MM.1S (cell line): ENCODE data around the gene LMCD1.

Experiments
- DNase-seq: peaks from one replicate; pipeline ENCODE4 v3.0.0-alpha.2; 2015
- H2AFZ ChIP-seq: fragments of 300-600 bp; sonication (generic); 2 replicates; pipeline ENCODE4 v1.6.0; 2016; ENCODE audit warnings: antibody characterized with exemption, low read length
- H3F3A ChIP-seq: fragments of 300-600 bp; sonication (generic); 2 replicates; pipeline ENCODE4 v1.6.1; 2016; ENCODE audit warnings: mild to moderate bottlenecking, antibody characterized with exemption, low read length, moderate library complexity, mixed read lengths; ENCODE audit not compliant: insufficient read depth
- H3K27ac ChIP-seq: fragments of 300-600 bp; sonication (generic); 2 replicates; pipeline ENCODE4 v1.5.1; 2016; ENCODE audit warnings: mild to moderate bottlenecking, low read length
- H3K27me3 ChIP-seq: fragments of 300-600 bp; sonication (generic); replicated peaks from 2 replicates; pipeline ENCODE4 v1.6.0; 2016; ENCODE audit warnings: low read length; ENCODE audit not compliant: insufficient read depth
- H3K36me3 ChIP-seq: fragments of 300-600 bp; sonication (generic); replicated peaks from 2 replicates; pipeline ENCODE4 v1.6.1; 2016; ENCODE audit warnings: mild to moderate bottlenecking, low read length, mixed read lengths; ENCODE audit not compliant: insufficient read depth
- H3K4me1 ChIP-seq: fragments of 300-600 bp; sonication (generic); 2 replicates; pipeline ENCODE4 v1.6.1; 2016; ENCODE audit warnings: low read length, mixed read lengths
- H3K4me2 ChIP-seq: fragments of 300-600 bp; sonication (generic); 2 replicates; pipeline ENCODE4 v1.6.0; 2016; ENCODE audit warnings: low read depth, low read length
- H3K4me3 ChIP-seq: fragments of 300-600 bp; sonication (generic); 2 replicates; pipeline ENCODE4 v1.5.1; 2016; ENCODE audit warnings: low read length, mixed read lengths
- H3K79me2 ChIP-seq: fragments of 300-600 bp; sonication (generic); 2 replicates; pipeline ENCODE4 v1.6.1; 2016; ENCODE audit warnings: mixed run types, low read length, mixed read lengths
- H3K9ac ChIP-seq: fragments of 300-600 bp; sonication (generic); 2 replicates; pipeline ENCODE4 v1.6.1; 2016; ENCODE audit warnings: low read length, mixed read lengths
- H3K9me2 ChIP-seq: fragments of 300-600 bp; sonication (generic); replicated peaks from 2 replicates; pipeline ENCODE4 v1.6.1; 2016; ENCODE audit warnings: mild to moderate bottlenecking, low read length, mixed read lengths; ENCODE audit not compliant: insufficient read depth
- H3K9me3 ChIP-seq: fragments of 300-600 bp; sonication (generic); replicated peaks from 2 replicates; pipeline ENCODE4 v1.6.1; 2016; ENCODE audit warnings: mild to moderate bottlenecking, low read length, mixed read lengths; ENCODE audit not compliant: insufficient read depth
- H4K20me1 ChIP-seq: fragments of 300-600 bp; sonication (generic); 2 replicates; pipeline ENCODE4 v1.6.1; 2016; ENCODE audit warnings: mild to moderate bottlenecking, low read length, moderate library complexity, mixed read lengths; ENCODE audit not compliant: insufficient read depth
- EZH2 ChIP-seq: fragments of 300-600 bp; sonication (generic); optimal IDR thresholded peaks from 2 replicates; pipeline ENCODE3; 2017; ENCODE audit warnings: low read depth, mild to moderate bottlenecking, antibody characterized with exemption, low read length, mixed read lengths
- EZH2phosphoT487 ChIP-seq: fragments of 300-600 bp; sonication (generic); IDR thresholded peaks from 2 replicates; pipeline ENCODE4 v1.6.1; 2018; ENCODE audit warnings: antibody characterized with exemption, low read length
- TF ChIP-seq, protein P1 (sequence below): fragments of 300-600 bp; sonication (generic); IDR thresholded peaks from 2 replicates; pipeline ENCODE4 v1.5.1; 2016; ENCODE audit warnings: antibody characterized with exemption, low read length, mixed read lengths

LMCD1 gene

DNA sequence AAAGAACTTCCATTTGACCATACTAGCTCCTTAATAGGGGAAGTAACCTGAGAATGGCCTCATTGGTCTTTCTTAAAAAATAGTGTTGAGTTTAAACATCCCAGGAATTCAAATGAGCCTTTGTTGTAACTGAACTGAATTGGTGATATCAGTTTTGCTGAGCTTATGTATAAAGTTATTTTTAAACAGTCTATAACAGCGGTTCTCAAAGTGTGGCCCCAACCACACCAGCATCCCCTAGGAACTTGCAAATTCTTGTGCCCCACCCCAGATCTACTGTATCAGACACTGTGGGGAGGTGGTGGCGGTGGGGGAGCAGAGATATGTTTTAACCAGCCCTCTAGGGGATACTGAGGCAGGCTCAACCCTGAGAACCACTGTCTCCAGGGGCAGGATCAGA lies 57.0 kb downstream of the LMCD1 start:
- H3K4me2 ChIP-seq, result no peak overlapping the region
- H3K9ac ChIP-seq, result no peak overlapping the region
- no peaks in the 10 kb centered on the region for H3K27me3 ChIP-seq
- no peak overlapping the region for H3K27ac ChIP-seq
- no peaks in the 10 kb centered on the region for H3K36me3 ChIP-seq
- H3K9me3 ChIP-seq, result no peaks in the 10 kb centered on the region
- H3K79me2 ChIP-seq, result no peaks in the 10 kb centered on the region
- H3K4me1 ChIP-seq, result no peaks in the 10 kb centered on the region
- H3K4me3 ChIP-seq, result no peak overlapping the region
- no peaks in the 10 kb centered on the region for H3K9me2 ChIP-seq
- H2AFZ ChIP-seq, result no peak overlapping the region
- no peak for DNase-seq
- TF ChIP-seq, protein P1, sequence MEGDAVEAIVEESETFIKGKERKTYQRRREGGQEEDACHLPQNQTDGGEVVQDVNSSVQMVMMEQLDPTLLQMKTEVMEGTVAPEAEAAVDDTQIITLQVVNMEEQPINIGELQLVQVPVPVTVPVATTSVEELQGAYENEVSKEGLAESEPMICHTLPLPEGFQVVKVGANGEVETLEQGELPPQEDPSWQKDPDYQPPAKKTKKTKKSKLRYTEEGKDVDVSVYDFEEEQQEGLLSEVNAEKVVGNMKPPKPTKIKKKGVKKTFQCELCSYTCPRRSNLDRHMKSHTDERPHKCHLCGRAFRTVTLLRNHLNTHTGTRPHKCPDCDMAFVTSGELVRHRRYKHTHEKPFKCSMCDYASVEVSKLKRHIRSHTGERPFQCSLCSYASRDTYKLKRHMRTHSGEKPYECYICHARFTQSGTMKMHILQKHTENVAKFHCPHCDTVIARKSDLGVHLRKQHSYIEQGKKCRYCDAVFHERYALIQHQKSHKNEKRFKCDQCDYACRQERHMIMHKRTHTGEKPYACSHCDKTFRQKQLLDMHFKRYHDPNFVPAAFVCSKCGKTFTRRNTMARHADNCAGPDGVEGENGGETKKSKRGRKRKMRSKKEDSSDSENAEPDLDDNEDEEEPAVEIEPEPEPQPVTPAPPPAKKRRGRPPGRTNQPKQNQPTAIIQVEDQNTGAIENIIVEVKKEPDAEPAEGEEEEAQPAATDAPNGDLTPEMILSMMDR, result no peak
- TF ChIP-seq EZH2 (no peak), EZH2phosphoT487 (no peak)
- no peaks in the 10 kb centered on the region for H3F3A ChIP-seq
- no peaks in the 10 kb centered on the region for H4K20me1 ChIP-seq

DNA sequence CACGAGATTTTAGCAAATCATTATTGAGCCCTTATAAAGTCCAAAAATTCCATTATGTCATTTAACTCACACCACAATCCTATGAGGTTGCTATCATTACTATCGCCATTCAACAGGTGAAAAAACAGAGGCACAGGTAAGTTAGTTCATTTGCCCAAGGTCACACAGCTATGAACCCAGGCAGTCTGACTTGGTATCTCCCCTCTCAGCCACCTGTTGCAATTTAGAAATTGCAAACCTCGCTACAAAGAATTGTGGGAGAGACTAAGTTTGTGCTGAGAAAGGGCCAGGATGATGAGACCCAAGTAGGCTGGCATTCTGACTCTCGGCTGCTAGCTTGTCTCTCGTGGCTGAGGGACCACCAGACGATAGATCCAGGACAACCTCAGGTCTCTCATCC lies 57.7 kb downstream of the LMCD1 start:
- Histone ChIP-seq H3K9me3 (no peaks in the 10 kb centered on the region), H3K4me2 (no peak overlapping the region), H3K9me2 (no peaks in the 10 kb centered on the region), H3K4me1 (no peaks in the 10 kb centered on the region), H3K9ac (no peak overlapping the region), H3K27ac (no peak overlapping the region), H3K36me3 (no peaks in the 10 kb centered on the region), H2AFZ (no peak overlapping the region), H3F3A (no peaks in the 10 kb centered on the region), H3K27me3 (no peaks in the 10 kb centered on the region), H4K20me1 (no peaks in the 10 kb centered on the region), H3K4me3 (no peak overlapping the region), H3K79me2 (no peaks in the 10 kb centered on the region)
- TF ChIP-seq, protein P1, result no peak
- TF ChIP-seq EZH2 (no peak), EZH2phosphoT487 (no peak)
- no peak for DNase-seq

DNA sequence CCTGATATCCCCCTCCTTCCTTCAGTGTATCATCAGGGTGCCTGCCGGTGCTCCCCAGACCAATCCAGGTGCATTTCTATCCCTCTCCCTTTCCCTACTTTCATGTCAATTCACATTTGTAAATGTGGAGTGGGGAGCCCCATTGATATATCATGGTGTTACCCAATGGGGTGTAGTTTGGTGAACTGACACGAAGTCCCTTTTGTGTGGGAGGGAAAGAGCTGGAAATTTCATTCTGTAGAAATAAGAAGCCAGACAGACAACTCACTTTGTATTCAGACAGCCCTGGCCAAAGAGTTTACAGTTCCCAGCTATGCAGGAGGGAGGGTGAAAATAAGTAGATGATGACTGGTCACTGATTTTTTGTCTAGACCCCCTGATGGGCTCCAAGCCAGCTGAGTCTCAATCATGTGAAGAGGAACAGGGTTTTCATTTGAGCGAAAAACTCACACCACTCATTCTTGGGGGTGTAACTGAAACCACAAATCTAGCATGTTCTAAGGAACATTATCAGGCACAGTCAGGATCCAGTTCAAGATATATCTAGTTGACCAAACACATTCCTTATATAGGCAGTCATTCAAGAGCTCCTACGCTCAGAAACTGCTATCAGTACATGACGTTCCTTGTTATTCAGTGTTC lies 58.9 kb downstream of the LMCD1 start:
- no peak for DNase-seq
- no peak overlapping the region for H3K9ac ChIP-seq
- no peak overlapping the region for H3K27ac ChIP-seq

More for the DNA sequence above, 58.9 kb downstream of the LMCD1 start:
- Histone ChIP-seq H3K4me2 (no peak overlapping the region), H3K27me3 (no peaks in the 10 kb centered on the region), H3K9me3 (no peaks in the 10 kb centered on the region), H2AFZ (no peak overlapping the region), H3K79me2 (no peaks in the 10 kb centered on the region), H3K4me1 (no peaks in the 10 kb centered on the region), H4K20me1 (no peaks in the 10 kb centered on the region), H3K36me3 (no peaks in the 10 kb centered on the region), H3F3A (no peaks in the 10 kb centered on the region), H3K9me2 (no peaks in the 10 kb centered on the region), H3K4me3 (no peak overlapping the region)
- TF ChIP-seq, protein P1, result no peak
- no peak for TF ChIP-seq EZH2phosphoT487
- TF ChIP-seq EZH2, result no peak
